HG03342 (cell line): ENCODE data around the gene CEMP1.
A peak's percentile ranks its signal among the peaks of the same experiment; 100 is the strongest.

ENCODE experiments used
- ATAC-seq: cut with Tn5 transposase; IDR thresholded peaks from one replicate; pipeline ENCODE4 v1.9.1; 2021; ENCODE audit warnings: mild to moderate bottlenecking, moderate library complexity; ENCODE audit not compliant: unreplicated experiment

The CEMP1 gene

GRCh38 chr16:2505695-2506094 is 25.5 kb downstream of the CEMP1 start:
- no peak for ATAC-seq

GRCh38 chr16:2501946-2502895 is 29.0 kb downstream of the CEMP1 start:
- no peak for ATAC-seq

- ATAC-seq: peak; percentile 70
Measured at GRCh38 chr16:2500918-2501750, 30.1 kb downstream of the CEMP1 start.

GRCh38 chr16:2500430-2500917 is 30.7 kb downstream of the CEMP1 start:
- no peak for ATAC-seq

- ATAC-seq: no peak
Measured at GRCh38 chr16:2499890-2500429, 31.2 kb downstream of the CEMP1 start.

- ATAC-seq: no peak
Measured at GRCh38 chr16:2499454-2499853, 31.8 kb downstream of the CEMP1 start.

GRCh38 chr16:2498531-2499253 is 32.5 kb downstream of the CEMP1 start:
- no peak for ATAC-seq

- ATAC-seq: no peak
Measured at GRCh38 chr16:2497695-2498484, 33.3 kb downstream of the CEMP1 start.

- no peak for ATAC-seq
Measured at GRCh38 chr16:2497116-2497630, 34.0 kb downstream of the CEMP1 start.

- no peak for ATAC-seq
Measured at GRCh38 chr16:2496223-2497115, 34.7 kb downstream of the CEMP1 start.

- ATAC-seq: no peak
Measured at GRCh38 chr16:2495041-2495440, 36.2 kb downstream of the CEMP1 start.

- ATAC-seq: no peak
Measured at GRCh38 chr16:2494616-2495015, 36.6 kb downstream of the CEMP1 start.

- no peak for ATAC-seq
Measured at GRCh38 chr16:2493605-2494004, 37.6 kb downstream of the CEMP1 start.

- ATAC-seq: no peak
Measured at GRCh38 chr16:2492292-2492691, 38.9 kb downstream of the CEMP1 start.

- ATAC-seq: no peak
Measured at GRCh38 chr16:2490190-2491105, 40.8 kb downstream of the CEMP1 start.

- no peak for ATAC-seq
Measured at GRCh38 chr16:2489581-2489980, 41.6 kb downstream of the CEMP1 start.

- ATAC-seq: no peak
Measured at GRCh38 chr16:2487903-2488531, 43.2 kb downstream of the CEMP1 start.
